Measurements from ENCODE around the gene BCL6.

The BCL6 gene

GRCh38 chr3:187736418-187736871, 8.8 kb downstream of the BCL6 start:
- Histone ChIP-seq H3K27ac (ENCODE audit: low read length) (no peak overlapping the region), H3K36me3 (ENCODE audit: control insufficient read depth, low read depth, low read length) (no peaks in the 10 kb centered on the region), H3K9me3 (ENCODE audit: control insufficient read depth, low read depth, low read length) (no peaks in the 10 kb centered on the region), H3K27me3 (ENCODE audit: control insufficient read depth, insufficient read depth, low read length) (peaks cover 45% of the 10 kb centered on the region), H3K4me1 (ENCODE audit: control insufficient read depth, low read depth, low read length) (peaks cover 20% of the 10 kb centered on the region), H3K9ac (ENCODE audit: low read length) (no peak overlapping the region), H3K4me3 (ENCODE audit: low read length) (no peak overlapping the region)

- Histone ChIP-seq H3K4me3 (ENCODE audit: low read length) (no peak overlapping the region), H3K9me3 (ENCODE audit: control insufficient read depth, low read depth, low read length) (no peaks in the 10 kb centered on the region), H3K9ac (ENCODE audit: low read length) (no peak overlapping the region), H3K27ac (ENCODE audit: low read length) (no peak overlapping the region), H3K36me3 (ENCODE audit: control insufficient read depth, low read depth, low read length) (no peaks in the 10 kb centered on the region), H3K4me1 (ENCODE audit: control insufficient read depth, low read depth, low read length) (peaks cover 20% of the 10 kb centered on the region), H3K27me3 (ENCODE audit: control insufficient read depth, insufficient read depth, low read length) (peaks cover 39% of the 10 kb centered on the region)
These were observed 9.4 kb downstream of the BCL6 start for GRCh38 chr3:187735837-187736236.

- no peaks in the 10 kb centered on the region for H3K9me3 ChIP-seq (ENCODE audit: control insufficient read depth, low read depth, low read length)
- H3K27me3 ChIP-seq (ENCODE audit: control insufficient read depth, insufficient read depth, low read length) = peaks cover 34% of the 10 kb centered on the region
- H3K4me1 ChIP-seq (ENCODE audit: control insufficient read depth, low read depth, low read length) = peaks cover 18% of the 10 kb centered on the region
- no peak overlapping the region for H3K4me3 ChIP-seq (ENCODE audit: low read length)
- H3K9ac ChIP-seq (ENCODE audit: low read length) = no peak overlapping the region
- H3K36me3 ChIP-seq (ENCODE audit: control insufficient read depth, low read depth, low read length) = no peaks in the 10 kb centered on the region
- no peak overlapping the region for H3K27ac ChIP-seq (ENCODE audit: low read length)
These were observed 9.9 kb downstream of the BCL6 start for GRCh38 chr3:187735383-187735782.

- no peak overlapping the region for H3K27ac ChIP-seq (ENCODE audit: low read length)
- peaks cover 30% of the 10 kb centered on the region for H3K27me3 ChIP-seq (ENCODE audit: control insufficient read depth, insufficient read depth, low read length)
- H3K36me3 ChIP-seq (ENCODE audit: control insufficient read depth, low read depth, low read length) = no peaks in the 10 kb centered on the region
- H3K9ac ChIP-seq (ENCODE audit: low read length) = no peak overlapping the region
- H3K4me1 ChIP-seq (ENCODE audit: control insufficient read depth, low read depth, low read length) = peaks cover 14% of the 10 kb centered on the region
- H3K9me3 ChIP-seq (ENCODE audit: control insufficient read depth, low read depth, low read length) = no peaks in the 10 kb centered on the region
- no peak overlapping the region for H3K4me3 ChIP-seq (ENCODE audit: low read length)
These were observed 10.4 kb downstream of the BCL6 start for GRCh38 chr3:187734841-187735240.

GRCh38 chr3:187733371-187733770, 11.9 kb downstream of the BCL6 start:
- Histone ChIP-seq H3K27ac (ENCODE audit: low read length) (no peak overlapping the region), H3K4me3 (ENCODE audit: low read length) (no peak overlapping the region), H3K4me1 (ENCODE audit: control insufficient read depth, low read depth, low read length) (peaks cover 14% of the 10 kb centered on the region), H3K9ac (ENCODE audit: low read length) (no peak overlapping the region), H3K36me3 (ENCODE audit: control insufficient read depth, low read depth, low read length) (no peaks in the 10 kb centered on the region), H3K27me3 (ENCODE audit: control insufficient read depth, insufficient read depth, low read length) (peaks cover 25% of the 10 kb centered on the region), H3K9me3 (ENCODE audit: control insufficient read depth, low read depth, low read length) (no peaks in the 10 kb centered on the region)

- Histone ChIP-seq H3K4me1 (ENCODE audit: control insufficient read depth, low read depth, low read length) (no peaks in the 10 kb centered on the region), H3K36me3 (ENCODE audit: control insufficient read depth, low read depth, low read length) (no peaks in the 10 kb centered on the region), H3K9ac (ENCODE audit: low read length) (no peak overlapping the region), H3K27ac (ENCODE audit: low read length) (no peak overlapping the region), H3K27me3 (ENCODE audit: control insufficient read depth, insufficient read depth, low read length) (no peaks in the 10 kb centered on the region), H3K4me3 (ENCODE audit: low read length) (no peak overlapping the region), H3K9me3 (ENCODE audit: control insufficient read depth, low read depth, low read length) (no peaks in the 10 kb centered on the region)
These were observed 15.7 kb downstream of the BCL6 start for GRCh38 chr3:187729598-187729997.

GRCh38 chr3:187728940-187729583, 16.2 kb downstream of the BCL6 start:
- Histone ChIP-seq H3K9me3 (ENCODE audit: control insufficient read depth, low read depth, low read length) (no peaks in the 10 kb centered on the region), H3K4me1 (ENCODE audit: control insufficient read depth, low read depth, low read length) (no peaks in the 10 kb centered on the region), H3K4me3 (ENCODE audit: low read length) (no peak overlapping the region), H3K36me3 (ENCODE audit: control insufficient read depth, low read depth, low read length) (no peaks in the 10 kb centered on the region), H3K27ac (ENCODE audit: low read length) (no peak overlapping the region), H3K27me3 (ENCODE audit: control insufficient read depth, insufficient read depth, low read length) (no peaks in the 10 kb centered on the region), H3K9ac (ENCODE audit: low read length) (no peak overlapping the region)

- no peaks in the 10 kb centered on the region for H3K36me3 ChIP-seq (ENCODE audit: control insufficient read depth, low read depth, low read length)
- no peaks in the 10 kb centered on the region for H3K9me3 ChIP-seq (ENCODE audit: control insufficient read depth, low read depth, low read length)
- H3K9ac ChIP-seq (ENCODE audit: low read length) = no peak overlapping the region
- H3K4me3 ChIP-seq (ENCODE audit: low read length) = no peak overlapping the region
- H3K27ac ChIP-seq (ENCODE audit: low read length) = no peak overlapping the region
- no peaks in the 10 kb centered on the region for H3K27me3 ChIP-seq (ENCODE audit: control insufficient read depth, insufficient read depth, low read length)
- H3K4me1 ChIP-seq (ENCODE audit: control insufficient read depth, low read depth, low read length) = no peaks in the 10 kb centered on the region
These were observed 17.0 kb downstream of the BCL6 start for GRCh38 chr3:187728248-187728647.

GRCh38 chr3:187726564-187726963, 18.7 kb downstream of the BCL6 start:
- peaks cover 5% of the 10 kb centered on the region for H3K4me1 ChIP-seq (ENCODE audit: control insufficient read depth, low read depth, low read length)
- no peak overlapping the region for H3K4me3 ChIP-seq (ENCODE audit: low read length)
- H3K9ac ChIP-seq (ENCODE audit: low read length) = no peak overlapping the region
- no peaks in the 10 kb centered on the region for H3K36me3 ChIP-seq (ENCODE audit: control insufficient read depth, low read depth, low read length)
- no peak overlapping the region for H3K27ac ChIP-seq (ENCODE audit: low read length)
- no peaks in the 10 kb centered on the region for H3K27me3 ChIP-seq (ENCODE audit: control insufficient read depth, insufficient read depth, low read length)
- H3K9me3 ChIP-seq (ENCODE audit: control insufficient read depth, low read depth, low read length) = no peaks in the 10 kb centered on the region

- H3K36me3 ChIP-seq (ENCODE audit: control insufficient read depth, low read depth, low read length) = no peaks in the 10 kb centered on the region
These were observed 19.5 kb downstream of the BCL6 start for GRCh38 chr3:187725653-187726370.

GRCh38 chr3:187725224-187725623, 20.0 kb downstream of the BCL6 start:
- H3K9ac ChIP-seq (ENCODE audit: low read length) = no peak overlapping the region

More at GRCh38 chr3:187725653-187726370, 19.5 kb downstream of the BCL6 start:
- H3K9me3 ChIP-seq (ENCODE audit: control insufficient read depth, low read depth, low read length) = no peaks in the 10 kb centered on the region
- no peak overlapping the region for H3K4me3 ChIP-seq (ENCODE audit: low read length)
- no peak overlapping the region for H3K9ac ChIP-seq (ENCODE audit: low read length)
- H3K4me1 ChIP-seq (ENCODE audit: control insufficient read depth, low read depth, low read length) = peaks cover 5% of the 10 kb centered on the region
- H3K27me3 ChIP-seq (ENCODE audit: control insufficient read depth, insufficient read depth, low read length) = no peaks in the 10 kb centered on the region
- H3K27ac ChIP-seq (ENCODE audit: low read length) = no peak overlapping the region

GRCh38 chr3:187722206-187722612, 23.1 kb downstream of the BCL6 start:
- Histone ChIP-seq H3K4me1 (ENCODE audit: control insufficient read depth, low read depth, low read length) (peaks cover 12% of the 10 kb centered on the region), H3K4me3 (ENCODE audit: low read length) (no peak overlapping the region), H3K36me3 (ENCODE audit: control insufficient read depth, low read depth, low read length) (no peaks in the 10 kb centered on the region), H3K9ac (ENCODE audit: low read length) (no peak overlapping the region), H3K27me3 (ENCODE audit: control insufficient read depth, insufficient read depth, low read length) (no peaks in the 10 kb centered on the region), H3K9me3 (ENCODE audit: control insufficient read depth, low read depth, low read length) (no peaks in the 10 kb centered on the region), H3K27ac (ENCODE audit: low read length) (no peak overlapping the region)

More at GRCh38 chr3:187725224-187725623, 20.0 kb downstream of the BCL6 start:
- Histone ChIP-seq H3K9me3 (ENCODE audit: control insufficient read depth, low read depth, low read length) (no peaks in the 10 kb centered on the region), H3K27ac (ENCODE audit: low read length) (no peak overlapping the region), H3K4me1 (ENCODE audit: control insufficient read depth, low read depth, low read length) (peaks cover 5% of the 10 kb centered on the region), H3K27me3 (ENCODE audit: control insufficient read depth, insufficient read depth, low read length) (no peaks in the 10 kb centered on the region), H3K36me3 (ENCODE audit: control insufficient read depth, low read depth, low read length) (no peaks in the 10 kb centered on the region), H3K4me3 (ENCODE audit: low read length) (no peak overlapping the region)

All from iPS-18a (cell line).